Measurements from ENCODE around the gene CBX6. TPM values are rescaled to one million over a fixed set of nuclear protein-coding genes. Genes with fewer than 3 reads are reported as not detected.

The CBX6 gene
- total and polyA plus RNA-seq, 9 of the 15 experiments (the other 6 are each of a cell fraction or from before 2014, with no cell fraction given) = 0.75 to 31.6 (median 8.0) TPM

DNA sequence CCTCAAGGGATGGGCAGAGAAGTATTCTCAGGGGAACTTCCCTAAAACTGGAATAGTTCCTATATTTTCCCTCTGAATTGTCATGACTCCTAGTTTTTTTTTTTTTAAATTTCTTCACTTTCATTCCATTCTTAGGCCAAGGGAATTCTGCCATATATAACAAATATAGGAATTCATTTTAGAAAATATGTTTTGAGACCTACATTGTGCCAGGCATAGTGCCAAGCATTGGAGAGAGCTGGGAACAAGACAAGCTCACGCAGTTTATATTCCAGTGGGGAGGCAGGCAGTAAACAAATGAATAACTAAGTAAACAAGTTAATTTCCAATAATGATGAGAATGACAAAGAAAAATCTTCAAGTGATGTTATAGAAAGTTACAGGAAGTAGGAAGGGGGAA is 25.6 kb downstream of the CBX6 start:
- Histone ChIP-seq H3K9ac (ENCODE audit: insufficient read depth in 1 of 2, low read depth in 2 of 2, low read length in 2 of 2) (no peak overlapping the region), H3K79me2 (ENCODE audit: control insufficient read depth, insufficient read depth, low read length) (no peaks in the 10 kb centered on the region), H3K4me1 (replicated peaks in 1 of 2; ENCODE audit: control insufficient read depth in 2 of 2, insufficient read depth in 2 of 2, low read length in 2 of 2) (peaks cover 13 to 45% of the 10 kb centered on the region in 2 experiments; a peak in 4 of 5 replicates), H3K4me2 (ENCODE audit: insufficient read depth, low read length) (no peak overlapping the region), H3K4me3 (no peak overlapping the region), H3K9me1 (ENCODE audit: control insufficient read depth, insufficient read depth, low read length) (peaks cover 3% of the 10 kb centered on the region), H3K36me3 (ENCODE audit: control insufficient read depth, insufficient read depth, low read length) (no peaks in the 10 kb centered on the region), H3K27ac (ENCODE audit: extremely low read depth, low read depth, low read length) (peak overlapping the region; percentile 76), H3K9me3 (replicated peaks; ENCODE audit: control insufficient read depth, insufficient read depth, low read depth, low read length) (no peaks in the 10 kb centered on the region), H4K20me1 (replicated peaks; ENCODE audit: control insufficient read depth, insufficient read depth, low read length) (no peaks in the 10 kb centered on the region), H3K27me3 (ENCODE audit: control insufficient read depth in 2 of 2, insufficient read depth in 2 of 2, low read length in 2 of 2) (no peaks in the 10 kb centered on the region), H2AFZ (ENCODE audit: low read depth, low read length) (no peak overlapping the region)
- DNase-seq (ENCODE audit: extremely low read depth in 1 of 4, low spot score in 3 of 4) = no peak
- intact Hi-C loops (cut with micrococcal nuclease) (no loop called here), in situ Hi-C loops (cut with MboI) (no loop called here)
- TF ChIP-seq ZNF696 (CRISPR knock-in tag; conservative IDR thresholded peaks at IDR 0.05) = no peak
- no peak for TF ChIP-seq KLF13 (tag; IDR thresholded peaks at IDR 0.05; ENCODE audit: borderline replicate concordance, low read depth)
- TF ChIP-seq, protein P1, sequence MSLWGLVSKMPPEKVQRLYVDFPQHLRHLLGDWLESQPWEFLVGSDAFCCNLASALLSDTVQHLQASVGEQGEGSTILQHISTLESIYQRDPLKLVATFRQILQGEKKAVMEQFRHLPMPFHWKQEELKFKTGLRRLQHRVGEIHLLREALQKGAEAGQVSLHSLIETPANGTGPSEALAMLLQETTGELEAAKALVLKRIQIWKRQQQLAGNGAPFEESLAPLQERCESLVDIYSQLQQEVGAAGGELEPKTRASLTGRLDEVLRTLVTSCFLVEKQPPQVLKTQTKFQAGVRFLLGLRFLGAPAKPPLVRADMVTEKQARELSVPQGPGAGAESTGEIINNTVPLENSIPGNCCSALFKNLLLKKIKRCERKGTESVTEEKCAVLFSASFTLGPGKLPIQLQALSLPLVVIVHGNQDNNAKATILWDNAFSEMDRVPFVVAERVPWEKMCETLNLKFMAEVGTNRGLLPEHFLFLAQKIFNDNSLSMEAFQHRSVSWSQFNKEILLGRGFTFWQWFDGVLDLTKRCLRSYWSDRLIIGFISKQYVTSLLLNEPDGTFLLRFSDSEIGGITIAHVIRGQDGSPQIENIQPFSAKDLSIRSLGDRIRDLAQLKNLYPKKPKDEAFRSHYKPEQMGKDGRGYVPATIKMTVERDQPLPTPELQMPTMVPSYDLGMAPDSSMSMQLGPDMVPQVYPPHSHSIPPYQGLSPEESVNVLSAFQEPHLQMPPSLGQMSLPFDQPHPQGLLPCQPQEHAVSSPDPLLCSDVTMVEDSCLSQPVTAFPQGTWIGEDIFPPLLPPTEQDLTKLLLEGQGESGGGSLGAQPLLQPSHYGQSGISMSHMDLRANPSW (CRISPR knock-in tag; IDR thresholded peaks at IDR 0.05) = no peak
- no TSS peak for BruUV-seq (replicated peaks)
- CTCF ChIA-PET (ENCODE audit: low intra/inter-chr PET ratio) = interaction anchor here (0.7 kb wide), 1 partner anchor 80 kb away, joined by 3 read pairs; no protein-coding TSS in a partner anchor
- no peak for FAIRE-seq
- POLR2A ChIA-PET = interaction anchor here (0.5 to 0.7 kb wide), 3 partner anchors 18 to 64 kb away, joined by 3 read pairs; no protein-coding TSS in a partner anchor
- 89% methylated on average over 1 of the region's 1 CpG for WGBS (ENCODE audit: insufficient coverage, low coverage, missing lambda C conversion rate)
- no peak for ATAC-seq

Measured in K562 (cell line).